Progenitor cell of endocrine pancreas (in vitro differentiated cells): Measurements from ENCODE around the gene CXCL14. TPM values are rescaled to one million over a fixed set of nuclear protein-coding genes. Genes with fewer than 3 reads are reported as not detected.

Experiments used
- DNase-seq: peaks from one replicate; pipeline ENCODE4 v3.0.0; 2021; ENCODE audit warnings: low spot score; ENCODE audit not compliant: unreplicated experiment
- H3K27ac Mint-ChIP-seq: 2 replicates; pipeline ENCODE4 v1.8.0; 2021; ENCODE audit warnings: mild to moderate bottlenecking, moderate library complexity, mixed read lengths
- H3K27me3 Mint-ChIP-seq: 2 replicates; pipeline ENCODE4 v1.8.0; 2021; ENCODE audit warnings: mixed read lengths
- H3K36me3 Mint-ChIP-seq: 2 replicates; pipeline ENCODE4 v1.8.0; 2022; ENCODE audit warnings: mixed read lengths; ENCODE audit not compliant: insufficient read depth
- H3K4me1 Mint-ChIP-seq: 2 replicates; pipeline ENCODE4 v1.8.0; 2021; ENCODE audit warnings: low read depth, mixed read lengths
- H3K4me3 Mint-ChIP-seq: 2 replicates; pipeline ENCODE4 v1.8.0; 2021; ENCODE audit warnings: low read depth, mild to moderate bottlenecking, moderate library complexity, mixed read lengths
- H3K9me3 Mint-ChIP-seq: 2 replicates; pipeline ENCODE4 v1.8.0; 2021; ENCODE audit warnings: low read depth, mixed read lengths
- total RNA-seq: library from RNA; stranded (reverse); gene quantifications from 2 replicates; pipeline ENCODE4 v1.2.1, GENCODE V29; 2021
- TF ChIP-seq, protein P1 (sequence below): fragments of 200-600 bp; sonication (generic); IDR thresholded peaks from one replicate; pipeline ENCODE4 v1.5.0; 2021; ENCODE audit warnings: antibody characterized with exemption, mild to moderate bottlenecking; ENCODE audit not compliant: unreplicated experiment

The CXCL14 gene
- total RNA-seq, 1 donor from 2014 or later = 6.1 TPM

DNA sequence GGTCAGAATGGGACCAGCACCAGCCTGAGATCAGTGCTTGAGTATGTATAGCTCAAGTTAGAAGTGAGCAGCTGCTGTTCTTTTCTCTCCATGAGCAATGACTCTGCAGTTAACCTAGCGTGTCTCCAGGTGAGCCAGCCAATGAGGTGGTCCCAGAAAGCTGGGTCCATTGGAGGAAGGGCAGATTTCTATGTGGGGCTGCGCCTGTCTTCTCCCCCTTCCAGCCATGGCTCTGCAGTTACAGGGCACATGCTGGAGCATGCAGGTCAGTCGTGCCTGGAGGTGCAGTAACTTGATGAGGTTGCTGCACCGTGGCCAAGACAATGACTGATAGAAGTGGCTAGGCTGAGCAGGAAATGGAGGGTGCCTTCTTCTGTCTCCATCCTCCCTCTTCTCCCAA lies 29.6 kb upstream of the CXCL14 start:
- peaks cover 7% of the 10 kb centered on the region for H3K27me3 Mint-ChIP-seq

DNA sequence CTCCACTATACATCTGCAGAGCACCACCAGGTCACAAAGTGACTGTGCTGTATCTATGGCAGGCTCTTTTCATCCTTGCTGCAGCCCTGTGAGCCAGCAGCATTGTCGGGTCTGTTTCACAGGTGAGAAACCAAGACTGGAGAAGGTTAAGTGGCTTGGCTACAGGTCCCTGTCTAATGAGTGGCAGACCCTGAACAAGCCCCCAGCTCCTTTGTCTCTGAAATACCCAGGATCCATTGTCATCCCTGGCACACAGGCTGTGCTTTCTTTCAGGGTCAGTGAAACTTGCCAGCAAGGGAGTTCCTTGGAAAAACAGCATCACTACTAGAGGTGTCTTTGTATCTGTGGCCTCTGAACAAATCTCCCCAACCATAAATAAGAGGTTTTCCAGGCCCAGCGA lies 27.6 kb upstream of the CXCL14 start:
- H3K9me3 Mint-ChIP-seq = no peaks in the 10 kb centered on the region
- H3K36me3 Mint-ChIP-seq = no peaks in the 10 kb centered on the region
- H3K4me3 Mint-ChIP-seq = no peak overlapping the region
- peaks cover 30% of the 10 kb centered on the region for H3K4me1 Mint-ChIP-seq
- no peak overlapping the region for H3K27ac Mint-ChIP-seq
- H3K27me3 Mint-ChIP-seq = peaks cover 8% of the 10 kb centered on the region
- TF ChIP-seq, protein P1, sequence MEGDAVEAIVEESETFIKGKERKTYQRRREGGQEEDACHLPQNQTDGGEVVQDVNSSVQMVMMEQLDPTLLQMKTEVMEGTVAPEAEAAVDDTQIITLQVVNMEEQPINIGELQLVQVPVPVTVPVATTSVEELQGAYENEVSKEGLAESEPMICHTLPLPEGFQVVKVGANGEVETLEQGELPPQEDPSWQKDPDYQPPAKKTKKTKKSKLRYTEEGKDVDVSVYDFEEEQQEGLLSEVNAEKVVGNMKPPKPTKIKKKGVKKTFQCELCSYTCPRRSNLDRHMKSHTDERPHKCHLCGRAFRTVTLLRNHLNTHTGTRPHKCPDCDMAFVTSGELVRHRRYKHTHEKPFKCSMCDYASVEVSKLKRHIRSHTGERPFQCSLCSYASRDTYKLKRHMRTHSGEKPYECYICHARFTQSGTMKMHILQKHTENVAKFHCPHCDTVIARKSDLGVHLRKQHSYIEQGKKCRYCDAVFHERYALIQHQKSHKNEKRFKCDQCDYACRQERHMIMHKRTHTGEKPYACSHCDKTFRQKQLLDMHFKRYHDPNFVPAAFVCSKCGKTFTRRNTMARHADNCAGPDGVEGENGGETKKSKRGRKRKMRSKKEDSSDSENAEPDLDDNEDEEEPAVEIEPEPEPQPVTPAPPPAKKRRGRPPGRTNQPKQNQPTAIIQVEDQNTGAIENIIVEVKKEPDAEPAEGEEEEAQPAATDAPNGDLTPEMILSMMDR = no peak
- no peak for DNase-seq

More for the DNA sequence above, 29.6 kb upstream of the CXCL14 start:
- no peak overlapping the region for H3K27ac Mint-ChIP-seq
- H3K9me3 Mint-ChIP-seq = no peaks in the 10 kb centered on the region
- H3K4me1 Mint-ChIP-seq = peaks cover 30% of the 10 kb centered on the region
- no peak for DNase-seq
- no peak overlapping the region for H3K4me3 Mint-ChIP-seq
- no peaks in the 10 kb centered on the region for H3K36me3 Mint-ChIP-seq
- TF ChIP-seq, protein P1 = no peak

DNA sequence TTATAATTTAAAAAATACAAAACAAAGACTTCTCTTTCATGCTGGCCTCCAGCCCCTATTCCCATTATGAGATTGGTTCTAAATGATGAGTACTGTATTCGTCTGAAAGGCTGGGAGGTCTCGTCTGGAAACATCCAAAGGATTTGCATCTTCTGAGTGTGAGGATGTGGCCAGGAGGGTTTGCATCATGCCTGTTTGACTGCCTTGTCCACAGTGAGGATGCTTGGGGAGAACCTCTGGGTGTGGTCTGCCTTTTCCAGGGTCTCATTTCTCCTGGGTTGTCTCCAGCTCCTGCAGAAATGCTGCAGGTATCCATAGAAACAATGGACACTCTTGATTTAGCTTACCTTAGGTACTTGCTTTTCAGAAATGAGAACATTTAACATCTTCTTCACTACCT lies 26.4 kb upstream of the CXCL14 start:
- H3K9me3 Mint-ChIP-seq = no peaks in the 10 kb centered on the region
- no peaks in the 10 kb centered on the region for H3K36me3 Mint-ChIP-seq
- TF ChIP-seq, protein P1 = no peak
- H3K4me1 Mint-ChIP-seq = peaks cover 24% of the 10 kb centered on the region
- no peak overlapping the region for H3K4me3 Mint-ChIP-seq
- no peak overlapping the region for H3K27ac Mint-ChIP-seq
- peaks cover 9% of the 10 kb centered on the region for H3K27me3 Mint-ChIP-seq
- DNase-seq = no peak

- Mint-ChIP-seq H3K4me3 (no peak overlapping the region), H3K27ac (no peak overlapping the region), H3K27me3 (peaks cover 9% of the 10 kb centered on the region), H3K36me3 (no peaks in the 10 kb centered on the region), H3K4me1 (peaks cover 26% of the 10 kb centered on the region), H3K9me3 (no peaks in the 10 kb centered on the region)
- no peak for DNase-seq
- TF ChIP-seq, protein P1 = no peak
Observed at GRCh38 chr5:135604056-135604455, 25.3 kb upstream of the CXCL14 start.

GRCh38 chr5:135602882-135603721 lies 24.3 kb upstream of the CXCL14 start:
- Mint-ChIP-seq H3K4me1 (peaks cover 29% of the 10 kb centered on the region), H3K27ac (no peak overlapping the region), H3K4me3 (no peak overlapping the region), H3K27me3 (peaks cover 9% of the 10 kb centered on the region), H3K9me3 (no peaks in the 10 kb centered on the region), H3K36me3 (no peaks in the 10 kb centered on the region)
- TF ChIP-seq, protein P1 = no peak
- DNase-seq = no peak
